K562 (cell line): ENCODE results near the gene SERPINF2. TPM values are rescaled to one million over a fixed set of nuclear protein-coding genes. Genes with fewer than 3 reads are reported as not detected.

Experiments used
- ATAC-seq: fragments of 200-7000 bp; cut with Tn5 transposase; 3 replicates; pipeline ENCODE4 v1.9.1; 2020; ENCODE audit warnings: moderate library complexity
- BruUV-seq: library from RNA; stranded (reverse); fragments of 400-500 nt; replicated peaks from 2 replicates; lab custom pipeline; 2021; lab: Mats Ljungman, UMichigan
- CTCF ChIA-PET: fragments of 300-600 bp; formaldehyde crosslinking; extraction: SDS; loops from one replicate; lab custom pipeline; 2021; ENCODE audit warnings: low intra/inter-chr PET ratio; lab: Yijun Ruan, JAX
- POLR2A ChIA-PET: fragments of 300-600, 350-650 bp; sonication (Branson Sonifier 250); formaldehyde crosslinking; extraction: SDS; loops from one replicate; lab custom pipeline; 2021; ENCODE audit warnings: antibody characterized with exemption, inconsistent platforms; lab: Yijun Ruan, JAX
- DNase-seq, 4 experiments: peaks; one replicate each; pipeline versions ENCODE4 v3.0.0 to v3.0.0-alpha.2; 2011 to 2018; ENCODE audit warnings: low spot score in 3 of 4, mixed read lengths in 3 of 4; ENCODE audit errors: extremely low read depth in 1 of 4
- FAIRE-seq: peaks from 2 replicates; lab custom pipeline; 2011; peaks lifted over from hg19 to GRCh38; lab: Jason Lieb, UNC
- H2AFZ ChIP-seq: 2 replicates; pipeline ENCODE4 v1.6.0; 2011; ENCODE audit warnings: low read depth, low read length, control low read depth, inconsistent platforms
- H3K27ac ChIP-seq: fragments of 200-600 bp; 3 replicates; pipeline ENCODE4 v1.8.0; 2011; ENCODE audit warnings: low read depth, mild to moderate bottlenecking, control low read depth, inconsistent platforms, low read length, moderate library complexity, mixed read lengths; ENCODE audit errors: extremely low read depth
- H3K27me3 ChIP-seq, 2 experiments: fragments of 300-600 bp in 1 of 2; 2 replicates in 1 of 2; 3 replicates in 1 of 2; pipeline versions ENCODE4 v1.6.0 to v1.8.0; 2011; ENCODE audit warnings: inconsistent platforms in 2 of 2, low read length in 2 of 2, mild to moderate bottlenecking in 1 of 2, mixed read lengths in 1 of 2, moderate library complexity in 1 of 2; ENCODE audit not compliant: control insufficient read depth in 2 of 2, insufficient read depth in 2 of 2
- H3K36me3 ChIP-seq: fragments of 300-600 bp; 3 replicates; pipeline ENCODE4 v1.8.0; 2011; ENCODE audit warnings: mild to moderate bottlenecking, low read length, inconsistent platforms; ENCODE audit not compliant: control insufficient read depth, insufficient read depth
- H3K4me1 ChIP-seq, 2 experiments: fragments of 200-600 bp in 1 of 2; replicated peaks in 1 of 2; 2 replicates in 1 of 2; 3 replicates in 1 of 2; pipeline versions ENCODE4 v1.5.1 to v1.8.0; 2011; ENCODE audit warnings: inconsistent platforms in 2 of 2, low read length in 2 of 2, mild to moderate bottlenecking in 1 of 2, mixed read lengths in 1 of 2, moderate library complexity in 1 of 2; ENCODE audit not compliant: control insufficient read depth in 2 of 2, insufficient read depth in 2 of 2
- H3K4me2 ChIP-seq: 2 replicates; pipeline ENCODE4 v1.6.1; 2011; ENCODE audit warnings: low read length, control low read depth, inconsistent platforms, mixed read lengths; ENCODE audit not compliant: insufficient read depth
- H3K4me3 ChIP-seq: fragments of 200-600 bp; sonication (generic), shearing (Covaris generic); 2 replicates; pipeline ENCODE4 v1.5.1; 2016; ENCODE audit warnings: control low read depth, inconsistent platforms
- H3K79me2 ChIP-seq: fragments of 200-600 bp; 3 replicates; pipeline ENCODE4 v1.8.0; 2011; ENCODE audit warnings: low read length, inconsistent platforms; ENCODE audit not compliant: control insufficient read depth, insufficient read depth
- H3K9ac ChIP-seq, 2 experiments: 2 replicates each; pipeline versions ENCODE4 v1.6.0 to v1.6.1; 2011; ENCODE audit warnings: low read depth in 2 of 2, low read length in 2 of 2, control low read depth in 1 of 2, inconsistent platforms in 1 of 2, mild to moderate bottlenecking in 1 of 2, mixed read lengths in 1 of 2; ENCODE audit not compliant: insufficient read depth in 1 of 2
- H3K9me1 ChIP-seq: one replicate; pipeline ENCODE4 v1.6.0; 2011; ENCODE audit warnings: inconsistent platforms, mild to moderate bottlenecking, low read length, moderate library complexity; ENCODE audit not compliant: control insufficient read depth, insufficient read depth
- H3K9me3 ChIP-seq: replicated peaks from 2 replicates; pipeline ENCODE4 v1.5.1; 2011; ENCODE audit warnings: low read depth, low read length, inconsistent platforms; ENCODE audit not compliant: control insufficient read depth, insufficient read depth
- H4K20me1 ChIP-seq: replicated peaks from 2 replicates; pipeline ENCODE4 v1.6.1; 2011; ENCODE audit warnings: low read length, inconsistent platforms, mixed read lengths; ENCODE audit not compliant: control insufficient read depth, insufficient read depth
- CREB3 ChIP-seq: fragments of 450-650 bp; conservative IDR thresholded peaks from 2 replicates; pipeline ENCODE4 v1.6.1; 2016; ENCODE audit warnings: missing genetic modification characterization, low read depth, mild to moderate bottlenecking, missing compliant biosample characterization, moderate library complexity
- FOXP1 ChIP-seq: sonication (generic); formaldehyde crosslinking; IDR thresholded peaks from 2 replicates; pipeline ENCODE4 v1.8.0; 2022; ENCODE audit warnings: mild to moderate bottlenecking, missing genetic modification reagents
- HOMEZ ChIP-seq: fragments of 250-450 bp; sonication (Bioruptor Pico); IDR thresholded peaks from 2 replicates; pipeline ENCODE4 v1.4.0; 2020; ENCODE audit warnings: mild to moderate bottlenecking, moderate library complexity
- MCM2 ChIP-seq: fragments of 450-650 bp; IDR thresholded peaks from 2 replicates; pipeline ENCODE4 v1.6.1; 2017; ENCODE audit warnings: low read depth, mild to moderate bottlenecking
- PYGO2 ChIP-seq: fragments of 450-650 bp; IDR thresholded peaks from 2 replicates; pipeline ENCODE4 v1.6.1; 2016; ENCODE audit warnings: mild to moderate bottlenecking, missing genetic modification characterization, moderate library complexity, missing compliant biosample characterization
- USF2 ChIP-seq: sonication (generic); formaldehyde crosslinking; IDR thresholded peaks from 2 replicates; pipeline ENCODE4 v1.5.0; 2020; ENCODE audit warnings: missing genetic modification reagents
- ZFP36 ChIP-seq: fragments of 150-350 bp; IDR thresholded peaks from 2 replicates; pipeline ENCODE4 v1.6.1; 2018; ENCODE audit warnings: low read length, low read depth; ENCODE audit not compliant: partially characterized antibody
- ZNF277 ChIP-seq: fragments of 250-450 bp; sonication (Bioruptor Pico); IDR thresholded peaks from 2 replicates; pipeline ENCODE4 v1.8.0; 2022; ENCODE audit warnings: inconsistent platforms, mild to moderate bottlenecking, moderate library complexity, borderline replicate concordance
- WGBS: fragments of 100-300 bp; shearing (Covaris generic); methylation state at CpG from one replicate; pipeline ENCODE4 v1.1.6; 2016; ENCODE audit warnings: low coverage, mixed read lengths; ENCODE audit not compliant: insufficient coverage; ENCODE audit errors: missing lambda C conversion rate; 5-methylcytosine and 5-hydroxymethylcytosine counted together
- in situ Hi-C: fragments of 300-500 bp; cut with MboI; formaldehyde crosslinking; loops from 4 replicates; pipeline ENCODE4 v1.15.0; 2018; ENCODE audit warnings: inconsistent platforms, mixed read lengths
- intact Hi-C: fragments of 100-400 bp; cut with micrococcal nuclease; formaldehyde crosslinking; loops from 2 replicates; pipeline ENCODE4 v1.14.2; 2022
- polyA plus RNA-seq, 8 experiments: library from polyadenylated mRNA; depleted of rRNA in 4 of 8; stranded (reverse) in 5 of 8; unstranded in 3 of 8; fragments of >200 nt; fragmentation: Nextera tagmentation in 2 of 8; fragmentation: Illumina TruSeq in 1 of 8; extraction: Ambion mirVana in 2 of 8; extraction: Trizol in 1 of 8; gene quantifications; 2 replicates each; pipeline versions ENCODE4 v1.2.1 to v1.2.3, GENCODE V29; 2011 to 2014; ENCODE audit warnings: inconsistent platforms in 1 of 8, missing spikeins in 1 of 8
- total RNA-seq, 7 experiments: library from RNA; depleted of rRNA in 6 of 7; stranded (reverse); fragments of >200 nt in 6 of 7; fragmentation: Illumina TruSeq in 2 of 7; extraction: Trizol in 2 of 7; gene quantifications; 2 replicates each; pipeline versions ENCODE4 v1.2.1 to v1.2.3, GENCODE V29; 2011 to 2021; ENCODE audit warnings: low replicate concordance in 1 of 7

Gene SERPINF2
- total and polyA plus RNA-seq, 9 of the 15 experiments (the other 6 are each of a cell fraction or from before 2014, with no cell fraction given), result 0.22 TPM; not detected in 8

- TF ChIP-seq USF2, result no peak
- TF ChIP-seq, all 486 proteins: peak for 0
Observed at GRCh38 chr17:1735418-1735817, 7.3 kb upstream of the SERPINF2 start (continued).

- ATAC-seq (no peak), FAIRE-seq (no peak)
- Histone ChIP-seq H4K20me1 (no peaks in the 10 kb centered on the region), H3K9me1 (no peaks in the 10 kb centered on the region), H3K79me2 (peaks cover 4% of the 10 kb centered on the region; the same call in 1 of the 3 replicates), H3K9ac (0 out of 4 replicates have a peak overlapping the region, but pooled peaks of 1 of the 2 experiments have one; percentile 45), H3K27me3 (no peaks in the 10 kb centered on the region), H3K9me3 (no peaks in the 10 kb centered on the region), H2AFZ (no peak overlapping the region)
- in situ Hi-C loops, result no loop called here
- CTCF ChIA-PET, result no interaction called here
- TF ChIP-seq MCM2 (no peak), ZFP36 (no peak), FOXP1 (no peak), PYGO2 (tag) (no peak), ZNF277 (CRISPR knock-in tag) (no peak), CREB3 (no peak), HOMEZ (CRISPR knock-in tag) (no peak)
- TF ChIP-seq, all 486 proteins: peak for 0
- Histone ChIP-seq H3K4me2 (no peak overlapping the region), H3K27ac (peak overlapping the region; percentile 53; the same call in 2 of the 3 replicates), H3K4me1 (peaks cover 12 to 57% of the 10 kb centered on the region in 2 experiments), H3K4me3 (no peak overlapping the region), H3K36me3 (peaks cover 16% of the 10 kb centered on the region; the same call in 1 of the 3 replicates)
- intact Hi-C loops, result no loop called here
- POLR2A ChIA-PET, result interaction anchor here (1.5 to 3.6 kb wide), 2 partner anchors 9 to 19 kb away, joined by 3 to 16 read pairs; no protein-coding TSS in a partner anchor
- WGBS, result 75% methylated on average over 2 of the region's 17 CpGs
- BruUV-seq, result no TSS peak
- DNase-seq, result no peak
Observed at GRCh38 chr17:1735834-1736347, 6.8 kb upstream of the SERPINF2 start.
